ENCODE data around the gene CAPN5.
A peak's percentile ranks its signal among the peaks of the same experiment; 100 is the strongest.

The CAPN5 gene

DNA sequence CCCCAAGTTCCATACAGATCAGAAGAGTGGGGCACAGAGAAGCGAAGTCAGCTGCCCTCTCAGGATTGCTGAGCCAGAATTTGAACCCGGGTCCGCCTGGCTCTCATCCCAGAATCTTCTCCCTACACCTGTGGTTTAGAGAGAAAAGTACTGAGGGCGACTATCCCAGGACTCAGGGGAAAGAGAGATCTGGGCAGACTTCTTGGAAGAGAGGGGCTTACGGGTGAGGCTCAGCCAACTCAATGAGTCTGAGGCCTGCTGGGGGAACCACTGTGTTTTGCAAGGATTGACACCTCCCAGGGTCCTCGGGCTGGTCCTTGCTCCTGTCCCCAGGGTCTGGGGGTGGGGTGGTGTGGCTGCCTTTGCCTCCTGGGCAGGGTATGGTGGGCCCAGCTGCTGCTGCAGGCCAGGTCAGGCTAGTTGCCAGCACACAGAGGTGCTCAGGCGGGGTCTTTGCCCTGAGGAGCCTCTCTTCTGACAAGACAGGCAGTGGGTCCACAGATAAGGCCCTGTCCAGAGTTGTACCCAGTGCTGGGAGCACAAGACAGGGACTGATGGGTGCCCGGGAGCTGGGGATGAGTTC lies 1.2 kb downstream of the CAPN5 start:
- DNase-seq: no peak

DNA sequence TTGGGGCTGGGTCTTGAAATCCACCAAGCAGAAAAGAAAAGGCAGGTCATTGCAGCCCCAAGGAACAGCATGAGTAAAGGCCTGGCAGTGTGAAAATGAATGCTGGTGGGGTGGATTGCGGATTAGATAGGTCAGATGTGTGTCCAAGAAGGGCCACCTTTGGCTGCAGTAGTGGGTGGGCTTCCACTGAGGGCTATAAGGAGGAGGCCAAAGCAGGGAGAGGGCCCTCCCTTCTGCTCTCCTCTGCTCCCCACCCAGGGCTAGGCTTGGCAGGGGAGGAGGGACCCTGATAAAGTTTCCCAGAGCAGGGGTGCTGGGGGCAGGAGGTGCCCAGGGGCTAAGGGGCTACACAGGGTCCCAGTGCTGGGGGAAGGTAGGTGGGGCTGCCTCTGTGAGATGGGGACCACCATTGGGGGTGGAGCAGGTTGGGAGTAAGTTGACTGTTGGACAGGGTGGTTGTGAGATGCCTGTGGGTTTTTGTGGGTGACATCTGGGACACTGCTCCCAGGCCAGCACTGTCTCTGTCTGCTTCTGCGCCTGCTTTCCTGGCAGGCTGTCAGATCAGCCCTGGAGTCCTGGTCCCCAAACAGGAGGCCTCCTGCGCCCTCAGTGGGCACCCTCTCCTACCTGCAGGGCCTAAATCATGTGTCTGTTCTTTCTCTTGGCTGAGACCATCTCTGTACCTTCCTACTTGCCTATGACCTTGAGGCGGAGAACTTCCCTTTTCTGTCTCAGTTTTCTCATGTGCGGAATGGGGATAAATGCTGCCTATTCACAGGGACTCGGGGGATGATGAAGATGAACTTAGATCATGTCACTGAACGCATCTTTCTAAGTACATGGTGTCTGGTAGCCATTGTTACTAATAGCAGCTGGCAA lies 1.9 kb downstream of the CAPN5 start:
- DNase-seq: no peak

GRCh38 chr11:77069336-77069968 lies 2.7 kb downstream of the CAPN5 start:
- DNase-seq: no peak

DNA sequence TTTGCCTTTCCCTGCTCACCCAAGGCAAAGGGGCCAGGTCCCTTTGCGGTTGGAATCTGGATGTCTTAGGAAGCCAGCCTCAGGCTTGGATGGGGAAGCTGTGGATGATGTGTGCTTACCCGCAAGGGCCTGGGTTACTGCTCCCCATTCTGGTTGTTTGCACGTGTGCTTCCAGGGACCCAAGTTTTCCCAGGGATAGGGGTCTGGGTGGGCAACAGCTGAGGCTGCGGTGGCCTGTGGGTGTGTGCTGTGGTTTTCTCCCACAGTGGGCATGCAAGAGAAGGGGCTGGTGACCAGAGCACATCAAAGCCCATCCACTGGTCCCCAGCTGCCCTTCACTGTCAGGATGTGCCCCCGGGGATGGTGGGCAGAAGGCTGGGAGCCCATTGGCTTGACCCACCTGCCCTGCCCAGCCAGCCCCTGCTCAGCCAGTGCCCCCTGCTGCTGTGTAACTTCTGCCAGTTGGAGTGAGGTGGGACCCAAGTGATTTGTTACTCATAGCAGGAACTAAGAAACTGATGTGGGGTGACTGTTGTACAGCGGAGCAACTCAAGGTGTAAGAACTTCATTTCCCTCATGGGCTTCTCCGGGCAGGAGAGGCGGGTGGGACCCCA lies 3.3 kb downstream of the CAPN5 start:
- DNase-seq: no peak

GRCh38 chr11:77071077-77071476 lies 4.3 kb downstream of the CAPN5 start:
- no peak for DNase-seq

DNA sequence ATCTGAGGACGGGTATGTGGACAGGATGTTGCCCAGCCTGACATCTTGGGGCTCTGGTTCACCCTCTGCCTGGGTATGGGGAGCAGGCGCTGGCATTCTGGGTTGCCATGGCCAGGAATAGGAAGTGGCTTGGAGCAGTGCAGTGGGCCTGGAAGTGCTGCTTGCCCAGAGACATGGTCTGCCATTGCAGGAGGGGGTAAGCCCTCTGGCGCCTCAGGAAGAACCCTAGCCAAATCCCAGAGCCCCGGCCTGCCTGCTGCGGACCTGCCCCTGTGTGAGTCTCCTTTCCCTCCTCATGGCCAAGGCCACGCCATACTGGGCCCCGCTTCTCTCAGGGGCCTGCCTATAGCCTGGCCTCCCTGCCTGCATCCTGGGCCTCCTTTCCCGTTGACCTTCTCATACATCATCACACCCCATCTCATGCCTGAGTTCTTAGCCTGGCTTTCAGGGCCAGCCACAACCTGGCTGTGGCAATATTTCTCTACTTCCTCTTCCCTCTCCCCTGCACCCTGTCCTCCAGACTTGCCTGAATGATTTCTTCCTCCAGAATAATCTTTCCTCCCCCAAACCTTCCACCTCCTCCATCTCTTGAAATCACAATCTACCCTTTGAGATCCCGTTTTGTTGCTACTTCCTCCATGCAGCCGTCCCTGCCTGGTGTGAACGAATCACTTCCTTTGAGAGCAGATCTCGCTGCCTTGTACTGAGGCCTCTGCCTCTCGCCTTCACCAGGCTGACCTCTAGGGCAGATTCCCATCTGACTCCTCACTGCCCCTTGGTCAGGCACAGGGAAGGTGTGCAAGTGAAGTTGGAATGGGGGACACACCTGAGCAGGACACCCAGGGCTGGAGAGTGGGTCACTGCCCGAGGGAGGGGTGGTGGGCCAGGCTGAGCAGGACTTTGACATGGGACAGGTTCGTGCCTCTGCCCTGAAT lies 5.2 kb downstream of the CAPN5 start:
- no peak for DNase-seq

DNA sequence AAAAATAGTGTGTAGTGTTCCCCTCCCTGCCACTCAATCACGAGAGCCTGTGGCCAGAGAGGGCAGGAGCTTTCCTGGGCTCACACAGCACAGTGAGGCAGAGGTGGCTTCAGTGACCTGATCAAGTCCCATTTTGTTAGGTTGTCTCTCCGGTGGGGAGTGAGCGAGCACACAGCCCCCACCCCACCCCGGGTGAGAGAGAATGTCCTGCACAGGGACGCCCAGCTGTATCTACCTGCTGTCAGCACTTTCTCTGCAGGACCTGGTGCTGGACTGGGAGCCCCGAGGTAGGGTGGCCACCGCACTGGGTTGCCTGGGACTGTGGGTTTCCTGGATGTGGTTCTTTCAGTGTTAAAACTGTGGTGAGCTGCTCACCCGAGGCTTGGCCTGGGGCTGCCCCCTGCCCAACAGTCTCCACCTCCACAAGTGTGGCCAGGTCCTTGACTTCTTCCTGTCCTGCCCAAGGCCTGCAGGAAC lies 6.1 kb downstream of the CAPN5 start:
- DNase-seq: no peak

GRCh38 chr11:77073328-77074001 lies 6.7 kb downstream of the CAPN5 start:
- no peak for DNase-seq

- no peak for DNase-seq
Observed at GRCh38 chr11:77074205-77074604, 7.4 kb downstream of the CAPN5 start.

GRCh38 chr11:77074626-77075221 lies 8.0 kb downstream of the CAPN5 start:
- DNase-seq: no peak

- no peak for DNase-seq
Observed at GRCh38 chr11:77075425-77075905, 8.7 kb downstream of the CAPN5 start.

DNA sequence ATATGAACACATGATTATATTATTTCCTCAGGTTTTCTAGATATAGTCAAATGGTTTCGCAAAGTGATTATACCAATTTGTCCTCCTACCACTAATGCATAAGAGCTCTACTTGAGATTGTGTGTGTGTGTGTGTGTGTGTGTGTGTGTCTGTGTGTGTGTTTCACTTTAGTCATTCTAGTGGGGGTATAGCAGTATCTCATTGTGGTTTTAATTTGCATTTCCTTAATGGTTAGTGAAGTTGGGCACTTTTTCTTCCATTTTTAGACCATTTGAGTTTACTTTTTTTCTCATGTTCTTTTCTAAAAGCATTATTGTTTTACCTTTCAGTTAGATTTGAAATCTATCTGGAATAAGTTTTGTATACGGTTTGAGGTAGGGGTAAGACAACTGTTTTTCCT lies 12.9 kb downstream of the CAPN5 start:
- no peak for DNase-seq

GRCh38 chr11:77080643-77081210 lies 14.0 kb downstream of the CAPN5 start:
- DNase-seq: no peak

DNA sequence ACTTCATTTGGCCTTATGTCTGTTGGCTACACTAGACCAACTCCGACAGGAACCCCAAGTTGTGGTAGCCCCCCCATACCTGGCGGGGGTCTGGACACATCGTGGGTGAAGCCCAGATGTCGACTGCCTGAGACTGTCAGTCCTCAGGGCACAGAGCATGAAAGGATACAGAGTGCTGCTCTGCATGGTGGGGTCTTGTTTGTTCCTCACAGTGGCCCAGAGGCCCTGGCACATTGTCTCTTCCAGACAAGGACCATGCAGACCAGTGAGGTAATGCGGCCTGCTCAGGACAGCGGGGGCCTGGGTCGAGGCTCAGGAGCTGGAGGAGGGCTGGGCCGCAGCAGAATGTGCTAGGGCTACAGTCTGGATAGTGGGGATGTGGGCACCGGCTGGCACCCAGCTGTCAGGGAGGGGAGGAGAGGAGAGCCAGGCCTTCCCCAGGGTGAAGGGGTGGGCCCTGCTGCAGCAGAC lies 14.6 kb downstream of the CAPN5 start:
- DNase-seq: no peak

DNA sequence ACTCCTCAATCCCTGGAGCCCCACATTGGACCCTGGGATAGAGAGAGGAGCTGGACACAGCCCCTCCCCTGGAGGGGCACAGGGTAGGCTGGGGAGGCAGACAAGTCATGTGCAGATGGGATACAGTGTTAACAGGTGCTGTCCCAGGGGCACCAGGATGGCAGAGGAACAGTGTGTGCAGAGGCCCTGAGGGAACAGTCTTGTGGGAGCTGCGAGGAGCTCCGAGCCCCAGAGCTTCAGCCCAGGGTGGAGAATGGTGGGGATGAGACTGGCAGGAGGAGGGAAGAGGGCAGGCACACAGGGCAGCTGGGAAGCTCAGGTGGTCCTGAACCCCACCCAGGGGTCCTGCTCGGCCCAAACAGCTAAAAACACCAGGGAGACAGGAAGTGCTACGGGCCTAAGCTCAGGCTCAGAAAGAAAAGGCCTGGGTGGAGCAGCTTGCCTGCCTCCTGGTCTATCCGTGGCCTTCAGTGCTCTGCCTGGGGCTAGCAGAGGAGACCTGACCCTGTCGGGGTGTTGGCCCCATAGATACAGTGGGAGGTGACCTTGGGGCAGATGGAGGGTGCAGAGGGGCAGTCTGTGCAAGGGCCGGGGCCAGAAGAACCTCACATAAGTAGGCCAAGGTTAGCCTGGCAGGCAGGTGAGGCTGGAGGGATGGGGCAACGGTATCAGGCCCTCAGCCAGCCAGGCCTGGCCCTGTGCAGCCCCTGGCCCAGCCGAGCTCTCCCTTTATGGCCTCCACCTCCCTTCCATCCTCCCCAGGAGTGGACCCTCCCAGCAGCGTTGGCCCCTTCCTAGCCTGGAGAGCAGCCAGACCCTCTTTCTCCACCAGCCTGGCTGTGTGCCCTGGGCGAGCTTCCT lies 15.4 kb downstream of the CAPN5 start:
- no peak for DNase-seq

DNA sequence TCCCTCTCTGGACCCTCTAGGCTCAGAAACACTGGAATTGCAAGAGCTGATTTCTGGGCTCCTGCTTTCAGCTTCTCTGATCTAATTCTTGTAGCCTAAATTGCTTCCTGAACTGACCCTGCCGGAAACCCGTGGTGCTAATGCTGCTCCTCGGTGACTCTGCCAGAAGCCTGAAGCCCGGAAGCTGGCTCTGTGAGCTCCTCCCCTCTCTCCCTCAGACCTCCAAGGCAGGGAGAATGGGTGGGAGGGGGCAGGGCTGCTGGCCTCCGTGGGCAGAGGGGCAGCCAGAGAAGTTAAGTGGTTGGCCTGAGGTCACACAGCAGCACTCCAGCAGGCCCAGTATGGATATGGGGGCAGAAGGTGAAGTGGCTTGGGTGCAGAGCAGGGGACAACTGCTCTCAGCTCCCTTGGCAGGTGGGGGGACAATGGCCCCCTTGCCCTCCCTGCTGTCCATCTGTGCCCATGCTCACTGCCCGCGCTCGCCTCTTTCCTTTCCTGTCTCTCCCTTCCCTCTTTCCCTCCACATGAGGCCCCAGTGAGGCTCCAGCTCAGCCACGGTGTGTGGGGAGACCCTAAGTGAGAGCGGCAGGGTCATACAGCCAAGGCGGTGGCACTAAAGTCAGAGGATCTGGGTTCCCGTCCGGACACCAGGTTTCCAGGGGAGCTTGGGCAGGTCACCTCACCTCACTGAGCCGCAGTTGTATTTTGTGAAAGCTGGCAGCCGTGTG lies 16.2 kb downstream of the CAPN5 start:
- DNase-seq: peak; percentile 37 to 54

DNA sequence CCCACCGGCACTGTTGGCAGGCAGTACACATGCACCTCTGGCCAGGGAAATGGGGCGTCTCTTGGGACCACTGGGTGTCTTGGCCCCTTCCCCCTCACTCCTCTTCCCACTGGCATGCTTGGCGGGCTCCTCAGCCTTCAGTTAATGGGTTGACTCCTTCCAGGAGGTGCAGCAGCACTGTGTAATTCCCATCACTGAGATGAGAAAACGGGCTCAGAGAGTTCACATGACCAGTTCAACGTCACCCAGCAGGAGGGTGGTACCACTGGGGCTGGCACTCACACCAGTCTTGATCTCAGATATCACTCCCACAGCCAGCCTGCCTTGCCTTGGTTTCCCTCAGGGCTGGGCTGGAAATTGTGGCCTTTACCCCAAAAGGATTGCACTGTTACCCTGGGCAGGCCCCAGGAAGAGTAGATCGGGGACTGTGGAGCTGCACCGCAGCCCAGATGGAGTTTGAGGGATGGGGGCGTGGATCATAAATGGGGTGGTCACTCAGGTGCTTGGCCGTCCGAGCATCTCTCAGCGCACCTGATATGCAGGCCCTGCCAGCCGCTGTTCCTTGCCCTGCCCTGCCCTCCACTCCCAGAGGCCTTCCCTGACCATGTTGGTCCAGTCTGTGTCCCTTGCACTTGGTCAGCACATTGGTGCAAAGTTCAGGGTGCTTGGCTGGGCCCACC lies 16.9 kb downstream of the CAPN5 start:
- no peak for DNase-seq

DNA sequence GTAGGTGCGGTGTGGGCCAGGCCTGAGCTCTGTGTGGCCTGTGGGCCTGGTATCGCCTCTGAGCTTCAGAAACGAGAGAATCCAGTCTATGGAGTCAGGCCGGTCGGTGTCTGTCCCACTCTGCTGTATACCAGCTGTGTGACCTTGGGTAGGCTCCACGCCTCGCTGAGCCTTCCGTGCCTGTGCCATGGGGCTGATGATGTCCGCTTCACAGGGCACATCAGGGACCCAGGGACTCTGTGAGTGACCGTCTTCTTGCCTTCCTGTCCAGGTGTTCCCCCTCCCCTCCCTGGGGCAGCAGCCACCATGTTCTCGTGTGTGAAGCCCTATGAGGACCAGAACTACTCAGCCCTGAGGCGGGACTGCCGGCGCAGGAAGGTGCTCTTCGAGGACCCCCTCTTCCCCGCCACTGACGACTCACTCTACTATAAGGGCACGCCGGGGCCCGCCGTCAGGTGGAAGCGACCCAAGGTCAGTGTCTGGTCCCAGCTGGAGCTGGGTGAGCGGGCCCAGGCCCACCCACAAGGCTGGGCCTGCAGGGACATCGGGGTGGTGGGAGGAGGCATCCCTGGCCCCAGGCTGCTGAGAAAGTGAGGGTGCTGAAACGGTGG lies 17.9 kb downstream of the CAPN5 start:
- DNase-seq: no peak
